SKM-1 (cell line): ENCODE measurements around the gene CPSF7.
"Not testable (repeated sequence)": the region's sequence is repeated elsewhere in the genome, so short reads cannot be mapped to it uniquely, and the experiment has no call there.

ENCODE experiments used
- DNase-seq: peaks from one replicate; lab custom pipeline; 2025; ENCODE audit not compliant: unreplicated experiment; lab: John Stamatoyannopoulos, UW

Gene CPSF7

GRCh38 chr11:61439615-61440014 is 9.8 kb upstream of the CPSF7 start:
- no peak for DNase-seq

- DNase-seq: no peak
Observed at GRCh38 chr11:61437496-61437895, 7.7 kb upstream of the CPSF7 start.

- DNase-seq: not testable (repeated sequence)
Observed at GRCh38 chr11:61430839-61431238, 1.1 kb upstream of the CPSF7 start.

- DNase-seq: peak; percentile 23
Observed at GRCh38 chr11:61429346-61429690, 457 bp downstream of the CPSF7 start.

- no peak for DNase-seq
Observed at GRCh38 chr11:61425367-61426131, 4.2 kb downstream of the CPSF7 start.

- no peak for DNase-seq
Observed at GRCh38 chr11:61422226-61422625, 7.5 kb downstream of the CPSF7 start.

GRCh38 chr11:61418136-61418535 is 11.6 kb downstream of the CPSF7 start:
- no peak for DNase-seq

GRCh38 chr11:61417670-61418069 is 12.1 kb downstream of the CPSF7 start:
- DNase-seq: no peak

GRCh38 chr11:61416941-61417340 is 12.8 kb downstream of the CPSF7 start:
- no peak for DNase-seq

GRCh38 chr11:61415381-61415780 is 14.4 kb downstream of the CPSF7 start:
- no peak for DNase-seq

GRCh38 chr11:61414547-61414946 is 15.2 kb downstream of the CPSF7 start:
- no peak for DNase-seq

- no peak for DNase-seq
Observed at GRCh38 chr11:61413496-61413895, 16.3 kb downstream of the CPSF7 start.

GRCh38 chr11:61411589-61411988 is 18.2 kb downstream of the CPSF7 start:
- no peak for DNase-seq

GRCh38 chr11:61406991-61407728 is 22.6 kb downstream of the CPSF7 start:
- DNase-seq: no peak

GRCh38 chr11:61406067-61406466 is 23.7 kb downstream of the CPSF7 start:
- DNase-seq: no peak

GRCh38 chr11:61404641-61405040 is 25.1 kb downstream of the CPSF7 start:
- DNase-seq: no peak

- DNase-seq: no peak
Observed at GRCh38 chr11:61404103-61404502, 25.7 kb downstream of the CPSF7 start.

- DNase-seq: no peak
Observed at GRCh38 chr11:61403658-61404057, 26.1 kb downstream of the CPSF7 start.

- DNase-seq: no peak
Observed at GRCh38 chr11:61401573-61401972, 28.2 kb downstream of the CPSF7 start.

- DNase-seq: no peak
Observed at GRCh38 chr11:61401173-61401572, 28.6 kb downstream of the CPSF7 start.

- no peak for DNase-seq
Observed at GRCh38 chr11:61392981-61393595, 36.7 kb downstream of the CPSF7 start.

- no peak for DNase-seq
Observed at GRCh38 chr11:61390161-61390560, 39.6 kb downstream of the CPSF7 start.
